COLO668 (cell line): Measurements from ENCODE around the gene TIMM21.

ENCODE experiments used
- DNase-seq: peaks from one replicate; lab custom pipeline; 2025; ENCODE audit not compliant: unreplicated experiment; lab: John Stamatoyannopoulos, UW

Gene TIMM21

GRCh38 chr18:74186661-74187060 is 38.3 kb downstream of the TIMM21 start:
- no peak for DNase-seq

- DNase-seq, result no peak
Measured at GRCh38 chr18:74190086-74190485, 41.8 kb downstream of the TIMM21 start.

GRCh38 chr18:74191577-74191976 is 43.3 kb downstream of the TIMM21 start:
- no peak for DNase-seq

- no peak for DNase-seq
Measured at GRCh38 chr18:74194691-74195090, 46.4 kb downstream of the TIMM21 start.

GRCh38 chr18:74196220-74197119 is 48.1 kb downstream of the TIMM21 start:
- peak; percentile 49 for DNase-seq

- peak; percentile 47 for DNase-seq
Measured at GRCh38 chr18:74197705-74198341, 49.5 kb downstream of the TIMM21 start.

GRCh38 chr18:74198453-74198852 is 50.1 kb downstream of the TIMM21 start:
- DNase-seq, result no peak

GRCh38 chr18:74200780-74201179 is 52.5 kb downstream of the TIMM21 start:
- no peak for DNase-seq

GRCh38 chr18:74203811-74204210 is 55.5 kb downstream of the TIMM21 start:
- DNase-seq, result no peak

- no peak for DNase-seq
Measured at GRCh38 chr18:74204526-74205152, 56.3 kb downstream of the TIMM21 start.
